ENCODE data around the gene SNPH.

Gene SNPH

DNA sequence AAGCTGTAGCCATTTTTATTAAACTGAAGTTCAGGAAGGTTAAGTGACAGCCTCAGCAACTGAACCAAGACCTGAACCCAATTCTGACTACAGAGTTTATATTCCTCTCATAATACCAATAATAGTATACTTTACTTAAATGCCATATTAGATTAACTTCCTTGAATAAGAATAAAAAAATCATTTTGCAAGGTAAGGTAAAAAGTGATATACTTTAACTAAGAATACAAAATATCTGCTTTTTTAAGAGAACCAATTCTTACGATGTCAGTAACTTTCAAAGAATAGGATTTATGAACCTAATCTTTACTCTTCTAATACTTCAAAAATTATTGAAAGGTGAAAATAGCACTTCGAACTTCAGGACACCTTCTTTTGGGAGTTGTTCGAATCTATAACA lies 36.6 kb upstream of the SNPH start:
- TF ChIP-seq SIN3A (IDR thresholded peaks at IDR 0.05; ENCODE audit: borderline replicate concordance, insufficient read depth, low read length) (no peak), TAF1 (IDR thresholded peaks at IDR 0.05; ENCODE audit: borderline replicate concordance, insufficient read depth, low read length) (no peak), FOXP2 (optimal IDR thresholded peaks at IDR 0.05; ENCODE audit: borderline replicate concordance, extremely low read depth, extremely low read length, insufficient read depth) (no peak)
- TF ChIP-seq, protein P1, sequence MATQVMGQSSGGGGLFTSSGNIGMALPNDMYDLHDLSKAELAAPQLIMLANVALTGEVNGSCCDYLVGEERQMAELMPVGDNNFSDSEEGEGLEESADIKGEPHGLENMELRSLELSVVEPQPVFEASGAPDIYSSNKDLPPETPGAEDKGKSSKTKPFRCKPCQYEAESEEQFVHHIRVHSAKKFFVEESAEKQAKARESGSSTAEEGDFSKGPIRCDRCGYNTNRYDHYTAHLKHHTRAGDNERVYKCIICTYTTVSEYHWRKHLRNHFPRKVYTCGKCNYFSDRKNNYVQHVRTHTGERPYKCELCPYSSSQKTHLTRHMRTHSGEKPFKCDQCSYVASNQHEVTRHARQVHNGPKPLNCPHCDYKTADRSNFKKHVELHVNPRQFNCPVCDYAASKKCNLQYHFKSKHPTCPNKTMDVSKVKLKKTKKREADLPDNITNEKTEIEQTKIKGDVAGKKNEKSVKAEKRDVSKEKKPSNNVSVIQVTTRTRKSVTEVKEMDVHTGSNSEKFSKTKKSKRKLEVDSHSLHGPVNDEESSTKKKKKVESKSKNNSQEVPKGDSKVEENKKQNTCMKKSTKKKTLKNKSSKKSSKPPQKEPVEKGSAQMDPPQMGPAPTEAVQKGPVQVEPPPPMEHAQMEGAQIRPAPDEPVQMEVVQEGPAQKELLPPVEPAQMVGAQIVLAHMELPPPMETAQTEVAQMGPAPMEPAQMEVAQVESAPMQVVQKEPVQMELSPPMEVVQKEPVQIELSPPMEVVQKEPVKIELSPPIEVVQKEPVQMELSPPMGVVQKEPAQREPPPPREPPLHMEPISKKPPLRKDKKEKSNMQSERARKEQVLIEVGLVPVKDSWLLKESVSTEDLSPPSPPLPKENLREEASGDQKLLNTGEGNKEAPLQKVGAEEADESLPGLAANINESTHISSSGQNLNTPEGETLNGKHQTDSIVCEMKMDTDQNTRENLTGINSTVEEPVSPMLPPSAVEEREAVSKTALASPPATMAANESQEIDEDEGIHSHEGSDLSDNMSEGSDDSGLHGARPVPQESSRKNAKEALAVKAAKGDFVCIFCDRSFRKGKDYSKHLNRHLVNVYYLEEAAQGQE (IDR thresholded peaks at IDR 0.05; ENCODE audit: insufficient read depth in 1 of 2, low read depth in 2 of 2, low read length in 2 of 2): no peak

DNA sequence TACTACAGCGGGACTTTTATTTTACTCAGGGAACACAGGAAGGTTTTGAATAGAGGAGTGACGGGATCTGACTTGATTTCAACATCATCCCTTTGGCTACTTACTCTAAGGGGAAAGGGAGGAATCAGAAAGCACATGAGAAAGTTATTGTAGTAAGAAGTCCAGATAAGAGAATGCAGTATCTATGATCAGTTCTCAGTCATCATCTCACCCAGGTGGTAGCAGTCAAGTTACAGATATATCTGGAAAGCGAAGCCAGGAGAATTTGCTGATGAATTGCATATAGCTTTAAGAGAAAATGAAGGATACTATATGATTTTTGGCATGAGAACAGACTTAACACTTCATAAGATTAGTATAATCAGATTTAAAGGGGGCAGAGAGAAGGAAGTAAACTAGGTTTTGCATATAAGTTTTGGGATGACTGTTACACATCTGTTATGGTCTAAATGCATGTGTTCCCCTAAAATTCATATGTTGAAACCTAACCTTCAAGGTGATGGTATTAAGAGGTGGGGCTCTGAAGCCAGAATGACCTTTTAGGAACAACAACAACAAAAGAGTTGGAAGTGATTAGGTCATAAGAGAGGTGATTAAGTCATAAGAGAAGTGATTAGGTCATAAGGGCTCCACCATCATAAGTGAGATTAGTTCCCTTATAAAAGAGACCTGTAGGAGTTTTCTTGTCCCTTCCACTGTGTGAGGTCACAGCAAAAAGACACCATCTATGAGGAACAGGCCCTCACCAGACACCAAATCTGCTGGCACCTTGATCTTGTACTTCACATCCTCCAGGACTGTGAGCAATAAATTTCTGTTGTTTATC lies 33.6 kb upstream of the SNPH start:
- TF ChIP-seq TAF1 (IDR thresholded peaks at IDR 0.05; ENCODE audit: borderline replicate concordance, insufficient read depth, low read length) (no peak), SIN3A (IDR thresholded peaks at IDR 0.05; ENCODE audit: borderline replicate concordance, insufficient read depth, low read length) (no peak), POLR2AphosphoS5 (IDR thresholded peaks at IDR 0.05; ENCODE audit: low read depth, low read length) (no peak), FOXP2 (optimal IDR thresholded peaks at IDR 0.05; ENCODE audit: borderline replicate concordance, extremely low read depth, extremely low read length, insufficient read depth) (no peak)
- TF ChIP-seq, protein P1 (IDR thresholded peaks at IDR 0.05; ENCODE audit: insufficient read depth in 1 of 2, low read depth in 2 of 2, low read length in 2 of 2): no peak

DNA sequence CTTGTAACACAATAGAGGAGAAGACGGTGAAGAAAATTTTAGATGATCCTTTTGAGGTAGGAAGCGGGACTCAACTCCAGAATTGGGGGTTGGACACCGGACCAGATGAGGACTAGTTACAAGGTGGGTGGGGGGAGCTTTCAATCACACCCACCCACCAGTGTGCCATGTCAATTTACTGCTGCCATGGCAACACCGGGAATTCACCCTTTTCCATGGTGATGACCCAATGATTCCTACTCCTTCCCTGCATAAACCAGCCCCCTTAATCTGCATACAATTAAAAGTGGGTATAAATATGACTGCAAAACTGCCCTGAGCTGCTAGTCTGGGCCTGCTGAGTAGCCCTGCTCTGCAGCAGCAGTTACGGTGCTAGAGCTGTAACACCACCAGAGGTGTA lies 25.5 kb upstream of the SNPH start:
- TF ChIP-seq SIN3A (IDR thresholded peaks at IDR 0.05; ENCODE audit: borderline replicate concordance, insufficient read depth, low read length): no peak
- TF ChIP-seq FOXP2 (optimal IDR thresholded peaks at IDR 0.05; ENCODE audit: borderline replicate concordance, extremely low read depth, extremely low read length, insufficient read depth): no peak

DNA sequence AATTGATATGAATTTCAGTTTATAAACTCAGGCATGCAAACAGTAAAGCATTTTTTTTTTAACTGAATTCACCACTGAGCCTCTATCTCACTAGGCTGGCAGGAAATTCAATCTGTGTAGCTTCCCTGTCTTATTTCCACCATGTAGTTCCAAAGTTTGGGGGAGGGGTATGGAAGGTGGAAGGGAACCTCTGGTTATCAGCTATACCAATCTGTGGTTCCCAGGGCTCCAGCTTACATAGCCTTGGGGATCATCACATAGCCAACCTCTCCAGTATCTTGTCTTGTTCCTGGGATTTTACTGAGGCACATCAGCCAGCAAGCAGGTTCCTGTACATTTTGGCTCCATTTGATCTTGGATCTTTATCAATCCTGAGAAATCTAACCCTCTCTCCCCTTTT lies 24.6 kb upstream of the SNPH start:
- TF ChIP-seq TAF1 (IDR thresholded peaks at IDR 0.05; ENCODE audit: borderline replicate concordance, insufficient read depth, low read length) (no peak), SIN3A (IDR thresholded peaks at IDR 0.05; ENCODE audit: borderline replicate concordance, insufficient read depth, low read length) (no peak), POLR2AphosphoS5 (IDR thresholded peaks at IDR 0.05; ENCODE audit: low read depth, low read length) (no peak), FOXP2 (optimal IDR thresholded peaks at IDR 0.05; ENCODE audit: borderline replicate concordance, extremely low read depth, extremely low read length, insufficient read depth) (no peak)
- TF ChIP-seq, protein P1 (IDR thresholded peaks at IDR 0.05; ENCODE audit: insufficient read depth in 1 of 2, low read depth in 2 of 2, low read length in 2 of 2): no peak

DNA sequence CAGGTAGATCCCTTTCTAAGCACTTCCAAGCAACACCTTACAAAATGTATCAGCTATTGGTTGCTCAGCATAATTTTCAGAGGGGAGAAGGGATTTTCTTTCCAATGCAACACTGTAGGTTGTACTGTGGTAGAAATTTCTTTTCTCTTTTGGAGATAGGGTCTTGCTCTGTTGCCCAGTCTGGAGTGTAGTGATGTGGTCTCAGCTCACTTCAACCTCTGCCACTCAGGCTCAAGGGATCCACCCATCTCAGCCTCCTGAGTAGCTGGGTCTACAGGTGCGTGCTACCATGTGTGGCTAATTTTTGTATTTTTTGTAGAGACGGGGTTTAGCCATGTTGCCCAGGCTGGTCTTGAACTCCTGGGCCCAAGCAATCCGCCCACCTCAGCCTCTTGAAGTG lies 24.0 kb upstream of the SNPH start:
- TF ChIP-seq, protein P1 (IDR thresholded peaks at IDR 0.05; ENCODE audit: insufficient read depth in 1 of 2, low read depth in 2 of 2, low read length in 2 of 2): no peak
- TF ChIP-seq TAF1 (IDR thresholded peaks at IDR 0.05; ENCODE audit: borderline replicate concordance, insufficient read depth, low read length) (no peak), FOXP2 (optimal IDR thresholded peaks at IDR 0.05; ENCODE audit: borderline replicate concordance, extremely low read depth, extremely low read length, insufficient read depth) (no peak), POLR2AphosphoS5 (IDR thresholded peaks at IDR 0.05; ENCODE audit: low read depth, low read length) (no peak), SIN3A (IDR thresholded peaks at IDR 0.05; ENCODE audit: borderline replicate concordance, insufficient read depth, low read length) (no peak)

Data from PFSK-1 (cell line).